ENCODE results near the gene UNC13D.

DNA sequence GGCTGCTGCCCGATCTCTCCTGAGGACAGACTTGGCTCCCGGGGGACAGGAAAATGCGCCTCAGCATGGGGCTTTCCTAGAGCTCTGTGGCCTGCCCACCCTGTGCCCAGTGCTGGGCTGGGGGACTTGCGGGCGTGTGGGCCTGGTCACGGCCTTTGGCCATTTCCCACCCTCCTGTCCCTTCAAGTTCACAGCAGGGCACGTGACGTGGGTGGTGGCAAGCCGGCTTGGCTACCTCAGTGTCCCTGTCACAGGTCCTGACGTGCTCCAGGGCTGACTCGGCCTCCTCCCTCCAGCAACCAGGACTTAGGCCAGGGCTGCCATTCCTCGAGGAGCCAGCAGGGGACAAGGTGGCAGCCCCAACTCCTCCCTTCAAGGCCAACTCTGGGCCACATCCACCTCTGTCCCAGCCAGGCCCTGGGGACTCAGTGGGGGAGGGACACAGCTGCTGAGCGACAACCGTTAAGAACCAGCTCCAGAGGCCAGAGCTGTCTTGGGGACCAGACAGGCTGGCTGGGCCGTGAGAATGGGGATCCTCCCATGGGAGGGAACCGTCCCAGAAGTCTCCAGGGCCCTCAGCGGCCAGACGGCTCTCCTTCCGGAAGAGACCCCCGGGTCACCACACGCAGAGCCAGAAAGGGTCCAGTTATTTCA, 981 bp upstream of the UNC13D start:
- TF ChIP-seq, protein P1, sequence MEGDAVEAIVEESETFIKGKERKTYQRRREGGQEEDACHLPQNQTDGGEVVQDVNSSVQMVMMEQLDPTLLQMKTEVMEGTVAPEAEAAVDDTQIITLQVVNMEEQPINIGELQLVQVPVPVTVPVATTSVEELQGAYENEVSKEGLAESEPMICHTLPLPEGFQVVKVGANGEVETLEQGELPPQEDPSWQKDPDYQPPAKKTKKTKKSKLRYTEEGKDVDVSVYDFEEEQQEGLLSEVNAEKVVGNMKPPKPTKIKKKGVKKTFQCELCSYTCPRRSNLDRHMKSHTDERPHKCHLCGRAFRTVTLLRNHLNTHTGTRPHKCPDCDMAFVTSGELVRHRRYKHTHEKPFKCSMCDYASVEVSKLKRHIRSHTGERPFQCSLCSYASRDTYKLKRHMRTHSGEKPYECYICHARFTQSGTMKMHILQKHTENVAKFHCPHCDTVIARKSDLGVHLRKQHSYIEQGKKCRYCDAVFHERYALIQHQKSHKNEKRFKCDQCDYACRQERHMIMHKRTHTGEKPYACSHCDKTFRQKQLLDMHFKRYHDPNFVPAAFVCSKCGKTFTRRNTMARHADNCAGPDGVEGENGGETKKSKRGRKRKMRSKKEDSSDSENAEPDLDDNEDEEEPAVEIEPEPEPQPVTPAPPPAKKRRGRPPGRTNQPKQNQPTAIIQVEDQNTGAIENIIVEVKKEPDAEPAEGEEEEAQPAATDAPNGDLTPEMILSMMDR (IDR thresholded peaks at IDR 0.05), result peak; percentile 73 to 89 (median 83)
- no peak for TF ChIP-seq POLR2A (IDR thresholded peaks at IDR 0.05)
